Liver (tissue), 3 donors: Measurements from ENCODE around the gene CBLL1.

Experiments
- EGR1 ChIP-seq, 2 donors: IDR thresholded peaks; 2 replicates each; pipeline ENCODE4 v1.6.1; 2016 to 2018; ENCODE audit warnings: antibody characterized with exemption in 2 of 2, low read depth in 2 of 2
- GABPA ChIP-seq, 2 donors: IDR thresholded peaks in 1 of 2; conservative IDR thresholded peaks in 1 of 2; 2 replicates each; pipeline ENCODE4 v1.6.1; 2016; ENCODE audit warnings: antibody characterized with exemption in 2 of 2, mild to moderate bottlenecking in 1 of 2, moderate library complexity in 1 of 2
- RAD21 ChIP-seq, 2 donors: IDR thresholded peaks; 2 replicates each; pipeline ENCODE4 v1.6.1; 2016; ENCODE audit warnings: antibody characterized with exemption in 2 of 2, mild to moderate bottlenecking in 2 of 2
- SP1 ChIP-seq: IDR thresholded peaks from 2 replicates; pipeline ENCODE4 v1.6.1; 2018; ENCODE audit warnings: antibody characterized with exemption, mild to moderate bottlenecking
- TAF1 ChIP-seq: conservative IDR thresholded peaks from 2 replicates; pipeline ENCODE4 v1.6.1; 2016; ENCODE audit warnings: antibody characterized with exemption, mild to moderate bottlenecking
- TF ChIP-seq, protein P1 (sequence below): IDR thresholded peaks from 2 replicates; pipeline ENCODE4 v1.6.1; 2016; ENCODE audit warnings: antibody characterized with exemption, mild to moderate bottlenecking
- TF ChIP-seq, protein P2 (sequence below): fragments of 150-350 bp; IDR thresholded peaks from 2 replicates; pipeline ENCODE4 v1.5.1; 2017; ENCODE audit warnings: improper control_type of control experiment, low read depth, low read length; ENCODE audit not compliant: missing input control
- TF ChIP-seq, protein P3 (sequence below): IDR thresholded peaks from 2 replicates; pipeline ENCODE4 v1.6.1; 2016; ENCODE audit warnings: antibody characterized with exemption
- TF ChIP-seq, protein P4 (sequence below): IDR thresholded peaks from 2 replicates; pipeline ENCODE4 v1.6.1; 2016; ENCODE audit warnings: antibody characterized with exemption
- TF ChIP-seq, protein P5 (sequence below): IDR thresholded peaks from 2 replicates; pipeline ENCODE4 v1.6.1; 2016; ENCODE audit warnings: antibody characterized with exemption
- donor health status: healthy.
- donor health status: healthy.

DNA sequence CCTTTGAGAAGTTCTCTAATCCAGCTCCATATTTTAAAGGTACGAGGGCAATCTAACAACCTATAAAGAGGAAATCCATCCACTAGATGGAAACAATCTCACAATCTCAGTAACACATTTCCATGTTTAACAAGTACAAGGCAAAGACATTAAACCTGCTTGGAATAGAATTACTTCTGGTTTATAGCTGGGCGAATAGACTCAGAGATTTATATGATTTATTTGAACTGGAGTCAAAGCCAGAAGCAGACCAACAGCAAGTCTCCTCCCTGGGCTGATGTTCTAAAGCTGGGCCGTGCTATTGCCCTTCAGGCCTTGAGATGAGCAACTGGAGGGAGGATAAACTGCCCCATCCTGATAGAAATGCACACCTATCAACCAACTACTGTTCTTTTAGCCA is 33.8 kb downstream of the CBLL1 start:
- TF ChIP-seq, protein P1, sequence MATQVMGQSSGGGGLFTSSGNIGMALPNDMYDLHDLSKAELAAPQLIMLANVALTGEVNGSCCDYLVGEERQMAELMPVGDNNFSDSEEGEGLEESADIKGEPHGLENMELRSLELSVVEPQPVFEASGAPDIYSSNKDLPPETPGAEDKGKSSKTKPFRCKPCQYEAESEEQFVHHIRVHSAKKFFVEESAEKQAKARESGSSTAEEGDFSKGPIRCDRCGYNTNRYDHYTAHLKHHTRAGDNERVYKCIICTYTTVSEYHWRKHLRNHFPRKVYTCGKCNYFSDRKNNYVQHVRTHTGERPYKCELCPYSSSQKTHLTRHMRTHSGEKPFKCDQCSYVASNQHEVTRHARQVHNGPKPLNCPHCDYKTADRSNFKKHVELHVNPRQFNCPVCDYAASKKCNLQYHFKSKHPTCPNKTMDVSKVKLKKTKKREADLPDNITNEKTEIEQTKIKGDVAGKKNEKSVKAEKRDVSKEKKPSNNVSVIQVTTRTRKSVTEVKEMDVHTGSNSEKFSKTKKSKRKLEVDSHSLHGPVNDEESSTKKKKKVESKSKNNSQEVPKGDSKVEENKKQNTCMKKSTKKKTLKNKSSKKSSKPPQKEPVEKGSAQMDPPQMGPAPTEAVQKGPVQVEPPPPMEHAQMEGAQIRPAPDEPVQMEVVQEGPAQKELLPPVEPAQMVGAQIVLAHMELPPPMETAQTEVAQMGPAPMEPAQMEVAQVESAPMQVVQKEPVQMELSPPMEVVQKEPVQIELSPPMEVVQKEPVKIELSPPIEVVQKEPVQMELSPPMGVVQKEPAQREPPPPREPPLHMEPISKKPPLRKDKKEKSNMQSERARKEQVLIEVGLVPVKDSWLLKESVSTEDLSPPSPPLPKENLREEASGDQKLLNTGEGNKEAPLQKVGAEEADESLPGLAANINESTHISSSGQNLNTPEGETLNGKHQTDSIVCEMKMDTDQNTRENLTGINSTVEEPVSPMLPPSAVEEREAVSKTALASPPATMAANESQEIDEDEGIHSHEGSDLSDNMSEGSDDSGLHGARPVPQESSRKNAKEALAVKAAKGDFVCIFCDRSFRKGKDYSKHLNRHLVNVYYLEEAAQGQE, result no peak
- TF ChIP-seq, protein P2, sequence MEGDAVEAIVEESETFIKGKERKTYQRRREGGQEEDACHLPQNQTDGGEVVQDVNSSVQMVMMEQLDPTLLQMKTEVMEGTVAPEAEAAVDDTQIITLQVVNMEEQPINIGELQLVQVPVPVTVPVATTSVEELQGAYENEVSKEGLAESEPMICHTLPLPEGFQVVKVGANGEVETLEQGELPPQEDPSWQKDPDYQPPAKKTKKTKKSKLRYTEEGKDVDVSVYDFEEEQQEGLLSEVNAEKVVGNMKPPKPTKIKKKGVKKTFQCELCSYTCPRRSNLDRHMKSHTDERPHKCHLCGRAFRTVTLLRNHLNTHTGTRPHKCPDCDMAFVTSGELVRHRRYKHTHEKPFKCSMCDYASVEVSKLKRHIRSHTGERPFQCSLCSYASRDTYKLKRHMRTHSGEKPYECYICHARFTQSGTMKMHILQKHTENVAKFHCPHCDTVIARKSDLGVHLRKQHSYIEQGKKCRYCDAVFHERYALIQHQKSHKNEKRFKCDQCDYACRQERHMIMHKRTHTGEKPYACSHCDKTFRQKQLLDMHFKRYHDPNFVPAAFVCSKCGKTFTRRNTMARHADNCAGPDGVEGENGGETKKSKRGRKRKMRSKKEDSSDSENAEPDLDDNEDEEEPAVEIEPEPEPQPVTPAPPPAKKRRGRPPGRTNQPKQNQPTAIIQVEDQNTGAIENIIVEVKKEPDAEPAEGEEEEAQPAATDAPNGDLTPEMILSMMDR, result no peak
- no peak for TF ChIP-seq SP1
- TF ChIP-seq, protein P3, sequence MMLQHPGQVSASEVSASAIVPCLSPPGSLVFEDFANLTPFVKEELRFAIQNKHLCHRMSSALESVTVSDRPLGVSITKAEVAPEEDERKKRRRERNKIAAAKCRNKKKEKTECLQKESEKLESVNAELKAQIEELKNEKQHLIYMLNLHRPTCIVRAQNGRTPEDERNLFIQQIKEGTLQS, result no peak
- TF ChIP-seq, protein P4, sequence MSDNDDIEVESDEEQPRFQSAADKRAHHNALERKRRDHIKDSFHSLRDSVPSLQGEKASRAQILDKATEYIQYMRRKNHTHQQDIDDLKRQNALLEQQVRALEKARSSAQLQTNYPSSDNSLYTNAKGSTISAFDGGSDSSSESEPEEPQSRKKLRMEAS, result no peak
- TF ChIP-seq GABPA (IDR thresholded peaks at IDR 0.05 in 1 of 2, conservative IDR thresholded peaks at IDR 0.05 in 1 of 2), result no peak
- no peak for TF ChIP-seq EGR1 (IDR thresholded peaks at IDR 0.05; ENCODE audit: low read depth in 2 of 2)
- TF ChIP-seq RAD21 (IDR thresholded peaks at IDR 0.05), result no peak
- TF ChIP-seq TAF1, result no peak
- TF ChIP-seq, protein P5, sequence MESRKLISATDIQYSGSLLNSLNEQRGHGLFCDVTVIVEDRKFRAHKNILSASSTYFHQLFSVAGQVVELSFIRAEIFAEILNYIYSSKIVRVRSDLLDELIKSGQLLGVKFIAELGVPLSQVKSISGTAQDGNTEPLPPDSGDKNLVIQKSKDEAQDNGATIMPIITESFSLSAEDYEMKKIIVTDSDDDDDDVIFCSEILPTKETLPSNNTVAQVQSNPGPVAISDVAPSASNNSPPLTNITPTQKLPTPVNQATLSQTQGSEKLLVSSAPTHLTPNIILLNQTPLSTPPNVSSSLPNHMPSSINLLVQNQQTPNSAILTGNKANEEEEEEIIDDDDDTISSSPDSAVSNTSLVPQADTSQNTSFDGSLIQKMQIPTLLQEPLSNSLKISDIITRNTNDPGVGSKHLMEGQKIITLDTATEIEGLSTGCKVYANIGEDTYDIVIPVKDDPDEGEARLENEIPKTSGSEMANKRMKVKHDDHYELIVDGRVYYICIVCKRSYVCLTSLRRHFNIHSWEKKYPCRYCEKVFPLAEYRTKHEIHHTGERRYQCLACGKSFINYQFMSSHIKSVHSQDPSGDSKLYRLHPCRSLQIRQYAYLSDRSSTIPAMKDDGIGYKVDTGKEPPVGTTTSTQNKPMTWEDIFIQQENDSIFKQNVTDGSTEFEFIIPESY, result no peak
